Measurements from ENCODE around the gene ZFP69.

- TF ChIP-seq CTCF (IDR thresholded peaks at IDR 0.05) (no peak), POLR2A (IDR thresholded peaks at IDR 0.05) (no peak)
These were observed 41.6 kb upstream of the ZFP69 start for GRCh38 chr1:40435471-40435870.

All from prostate gland (tissue), 2 donors.